HEK293 (cell line): ENCODE data around the gene DNAJB8.

Source experiments
- CTCF ChIP-seq: fragments of 450-650 bp; formaldehyde crosslinking; IDR thresholded peaks from 2 replicates; pipeline ENCODE4 v1.5.1; 2016; ENCODE audit warnings: missing biosample characterization, missing genetic modification characterization
- ZNF670 ChIP-seq: fragments of 450-650 bp; formaldehyde crosslinking; IDR thresholded peaks from 2 replicates; pipeline ENCODE4 v1.5.1; 2016; ENCODE audit warnings: missing biosample characterization, missing genetic modification characterization, low read depth

- TF ChIP-seq CTCF (tag by site-specific recombination): no peak
- TF ChIP-seq ZNF670 (tag by site-specific recombination): no peak
Measured at GRCh38 chr3:128419311-128419710, 47.4 kb downstream of the DNAJB8 start.
